GM18868 (cell line): Measurements from ENCODE around the gene AGXT.

ENCODE experiments used
- ATAC-seq: cut with Tn5 transposase; IDR thresholded peaks from one replicate; pipeline ENCODE4 v1.9.1; 2021; ENCODE audit warnings: mild to moderate bottlenecking, moderate library complexity; ENCODE audit not compliant: unreplicated experiment

AGXT gene

GRCh38 chr2:240884745-240885144, 16.1 kb downstream of the AGXT start:
- ATAC-seq, result no peak

GRCh38 chr2:240885566-240885965, 16.9 kb downstream of the AGXT start:
- ATAC-seq, result no peak

- no peak for ATAC-seq
Observed at GRCh38 chr2:240886023-240886565, 17.5 kb downstream of the AGXT start.

GRCh38 chr2:240886678-240887609, 18.3 kb downstream of the AGXT start:
- no peak for ATAC-seq

- ATAC-seq, result no peak
Observed at GRCh38 chr2:240887631-240888030, 19.0 kb downstream of the AGXT start.

GRCh38 chr2:240888130-240888889, 19.7 kb downstream of the AGXT start:
- ATAC-seq, result no peak

GRCh38 chr2:240888890-240889573, 20.4 kb downstream of the AGXT start:
- ATAC-seq, result no peak

- no peak for ATAC-seq
Observed at GRCh38 chr2:240889601-240890560, 21.3 kb downstream of the AGXT start.

- no peak for ATAC-seq
Observed at GRCh38 chr2:240890691-240891090, 22.1 kb downstream of the AGXT start.

GRCh38 chr2:240891492-240892340, 23.1 kb downstream of the AGXT start:
- ATAC-seq, result no peak

GRCh38 chr2:240892356-240892755, 23.7 kb downstream of the AGXT start:
- no peak for ATAC-seq

GRCh38 chr2:240892925-240893324, 24.3 kb downstream of the AGXT start:
- no peak for ATAC-seq

GRCh38 chr2:240893363-240893844, 24.8 kb downstream of the AGXT start:
- no peak for ATAC-seq

- no peak for ATAC-seq
Observed at GRCh38 chr2:240894006-240894405, 25.4 kb downstream of the AGXT start.

GRCh38 chr2:240894836-240895558, 26.4 kb downstream of the AGXT start:
- no peak for ATAC-seq

- ATAC-seq, result no peak
Observed at GRCh38 chr2:240895656-240896388, 27.2 kb downstream of the AGXT start, which contains the start of gene MAB21L4. TSS of gene MAB21L4 (minus strand) at chr2:240896156. CDS start at chr2:240895997, 159 bp downstream.

- ATAC-seq, result no peak
Observed at GRCh38 chr2:240896394-240896793, 27.8 kb downstream of the AGXT start.
